Omental fat pad (tissue), 4 donors: Measurements from ENCODE around the gene FAM124A. TPM values are rescaled to one million over a fixed set of nuclear protein-coding genes. Genes with fewer than 3 reads are reported as not detected.
A peak's percentile ranks its signal among the peaks of the same experiment; 100 is the strongest.

Source experiments
- ATAC-seq: fragments of 150-250 bp; one replicate; pipeline ENCODE4 v1.9.1; 2016; ENCODE audit warnings: mild to moderate bottlenecking, moderate library complexity; ENCODE audit not compliant: low FRiP score
- DNase-seq: peaks from one replicate; pipeline ENCODE4 v3.0.0-alpha.2; 2019; ENCODE audit warnings: low spot score
- CTCF ChIP-seq, 3 donors: fragments of 450-650 bp; IDR thresholded peaks; one replicate each; pipeline ENCODE4 v1.5.1; 2016 to 2017; ENCODE audit warnings: antibody characterized with exemption in 3 of 3, mild to moderate bottlenecking in 3 of 3, moderate library complexity in 2 of 3
- total RNA-seq, 4 donors: library from RNA; depleted of rRNA; stranded (reverse); fragments of >200 nt; gene quantifications; one replicate each; pipeline ENCODE4 v1.1.0, GENCODE V29; 2016

Gene FAM124A
- total RNA-seq, 4 donors from 2014 or later: 8.2 to 19.2 (median 13.2) TPM

- ATAC-seq (no peak), DNase-seq (no peak)
- TF ChIP-seq CTCF (IDR thresholded peaks at IDR 0.05): no peak
These were observed 44.4 kb downstream of the FAM124A start for GRCh38 chr13:51266642-51267041.

- DNase-seq (no peak), ATAC-seq (no peak)
- no peak for TF ChIP-seq CTCF (IDR thresholded peaks at IDR 0.05)
These were observed 45.4 kb downstream of the FAM124A start for GRCh38 chr13:51267622-51268021.

- no peak for DNase-seq
- no peak for ATAC-seq
- TF ChIP-seq CTCF (IDR thresholded peaks at IDR 0.05): no peak
These were observed 46.8 kb downstream of the FAM124A start for GRCh38 chr13:51269039-51269438.

- DNase-seq (no peak), ATAC-seq (no peak)
- TF ChIP-seq CTCF (IDR thresholded peaks at IDR 0.05): no peak
These were observed 48.6 kb downstream of the FAM124A start for GRCh38 chr13:51270623-51271415.

- TF ChIP-seq CTCF (IDR thresholded peaks at IDR 0.05): no peak
- DNase-seq: no peak
- peak; percentile 83 for ATAC-seq
These were observed 49.4 kb downstream of the FAM124A start for GRCh38 chr13:51271528-51272085.

GRCh38 chr13:51275101-51275500 lies 52.9 kb downstream of the FAM124A start:
- no peak for DNase-seq
- no peak for ATAC-seq
- no peak for TF ChIP-seq CTCF (IDR thresholded peaks at IDR 0.05)

- DNase-seq: no peak
- no peak for ATAC-seq
- TF ChIP-seq CTCF (IDR thresholded peaks at IDR 0.05): no peak
These were observed 54.4 kb downstream of the FAM124A start for GRCh38 chr13:51276636-51277035.
